ENCODE data around the gene EPS8L2.

The EPS8L2 gene

DNA sequence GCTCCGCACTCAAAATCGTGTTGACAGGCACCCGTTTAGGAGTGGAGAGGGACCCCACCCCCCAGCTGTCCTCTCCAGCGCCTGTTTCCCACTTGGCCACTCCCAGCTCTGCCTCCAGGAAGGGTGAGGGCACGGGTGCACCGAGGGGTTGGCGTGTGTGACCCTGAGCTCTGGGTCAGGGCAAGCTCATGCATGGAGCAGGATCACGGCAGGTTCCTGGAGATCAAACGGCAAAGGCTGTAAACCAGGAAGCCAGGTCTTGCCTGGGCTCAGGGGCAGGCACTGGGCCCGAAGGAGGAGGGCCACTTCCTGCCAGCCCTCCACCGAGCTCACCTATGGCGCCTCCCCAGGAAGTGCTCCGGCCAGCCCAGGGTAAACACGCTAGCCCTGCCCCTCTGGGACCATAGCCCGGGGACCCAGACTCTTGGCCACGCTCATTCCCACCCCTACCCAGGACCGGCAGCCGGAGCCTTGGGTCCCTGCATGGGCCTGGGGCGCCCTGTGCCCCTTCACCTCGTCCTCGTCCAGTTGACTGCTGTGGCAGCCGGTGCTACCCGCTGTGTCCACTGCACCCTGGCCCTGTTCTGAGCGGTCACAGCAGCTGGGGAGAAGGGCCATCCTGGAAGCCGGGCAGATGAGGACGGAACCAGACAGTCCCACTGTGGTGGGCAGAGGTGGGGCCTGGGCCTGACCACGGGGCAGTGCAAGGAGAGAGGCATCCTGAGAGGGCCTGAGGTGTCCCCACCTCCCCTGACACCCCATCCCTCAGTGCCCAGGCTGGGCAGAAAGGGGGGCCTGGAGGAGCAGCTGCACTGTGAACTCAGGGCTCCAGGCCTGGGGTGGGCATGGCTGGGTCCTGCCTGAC, 1.0 kb upstream of the EPS8L2 start:
- no peak for DNase-seq

DNA sequence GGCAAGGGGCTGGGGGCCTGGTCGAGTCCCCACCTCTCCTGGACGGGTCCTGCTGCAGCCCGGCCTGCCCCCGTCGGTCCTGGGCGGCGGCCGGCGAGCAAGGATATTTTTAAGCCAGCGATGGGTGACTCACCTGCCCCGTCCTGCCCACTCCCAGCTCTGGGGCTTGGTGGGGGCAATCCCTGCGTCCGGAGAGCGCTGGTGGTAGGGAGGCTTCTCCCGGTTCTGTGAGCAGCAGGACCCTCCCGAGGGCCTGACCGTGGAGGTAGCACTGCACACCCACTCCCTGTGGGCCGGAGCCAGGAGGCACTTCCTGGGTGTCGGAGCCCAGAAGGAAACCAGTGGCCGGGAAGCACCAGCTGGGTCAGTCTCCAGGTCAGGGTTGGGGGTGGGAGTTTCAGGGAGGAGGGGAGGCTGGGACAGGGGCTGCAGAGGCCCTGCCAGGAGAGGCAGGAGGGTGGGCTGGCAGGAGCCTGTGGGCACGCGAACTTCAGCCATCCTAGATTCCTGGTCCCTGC, 467 bp downstream of the EPS8L2 start:
- DNase-seq, result no peak

DNA sequence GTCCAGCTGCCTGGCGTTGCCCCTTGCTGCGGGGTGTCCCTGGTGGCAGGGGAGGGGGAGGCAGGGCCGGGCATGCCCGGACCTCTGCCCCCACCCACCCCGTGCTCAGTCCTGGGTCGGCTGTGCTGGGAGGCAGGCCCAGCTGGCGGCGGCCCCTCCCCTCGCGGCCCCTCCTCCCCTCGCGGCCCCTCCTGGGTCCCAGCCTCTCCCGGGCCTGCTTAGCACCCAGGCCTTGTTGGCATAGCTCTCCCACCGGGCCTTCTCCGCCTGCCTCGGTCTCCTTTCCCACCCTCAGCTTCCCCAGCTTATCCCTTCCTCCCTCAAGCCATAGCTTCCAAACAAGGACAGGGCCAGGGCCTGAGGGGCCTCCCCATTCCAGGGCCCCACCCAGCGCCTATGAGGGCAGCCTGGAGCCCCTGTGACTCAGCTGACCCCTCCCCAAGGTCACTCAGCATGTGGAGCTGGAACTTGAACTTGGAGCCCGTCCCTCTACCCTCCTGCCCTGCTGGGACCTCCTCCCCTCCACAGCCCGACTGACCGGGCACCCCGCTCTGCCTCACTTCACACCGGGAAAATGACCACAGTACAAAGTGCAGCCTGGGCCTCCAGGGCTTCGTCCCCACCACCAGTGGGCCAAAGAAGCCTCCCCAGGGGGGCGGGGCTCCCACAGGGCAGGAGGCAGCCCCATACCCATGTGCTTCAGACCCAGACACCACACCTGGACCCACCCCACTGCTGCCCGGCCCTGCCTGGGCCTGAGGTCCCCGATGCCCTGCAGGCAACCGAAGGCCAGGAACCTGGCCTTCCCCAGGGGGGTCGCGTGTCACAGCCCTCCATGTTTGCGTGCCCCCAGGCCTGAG, 1.2 kb downstream of the EPS8L2 start:
- no peak for DNase-seq

DNA sequence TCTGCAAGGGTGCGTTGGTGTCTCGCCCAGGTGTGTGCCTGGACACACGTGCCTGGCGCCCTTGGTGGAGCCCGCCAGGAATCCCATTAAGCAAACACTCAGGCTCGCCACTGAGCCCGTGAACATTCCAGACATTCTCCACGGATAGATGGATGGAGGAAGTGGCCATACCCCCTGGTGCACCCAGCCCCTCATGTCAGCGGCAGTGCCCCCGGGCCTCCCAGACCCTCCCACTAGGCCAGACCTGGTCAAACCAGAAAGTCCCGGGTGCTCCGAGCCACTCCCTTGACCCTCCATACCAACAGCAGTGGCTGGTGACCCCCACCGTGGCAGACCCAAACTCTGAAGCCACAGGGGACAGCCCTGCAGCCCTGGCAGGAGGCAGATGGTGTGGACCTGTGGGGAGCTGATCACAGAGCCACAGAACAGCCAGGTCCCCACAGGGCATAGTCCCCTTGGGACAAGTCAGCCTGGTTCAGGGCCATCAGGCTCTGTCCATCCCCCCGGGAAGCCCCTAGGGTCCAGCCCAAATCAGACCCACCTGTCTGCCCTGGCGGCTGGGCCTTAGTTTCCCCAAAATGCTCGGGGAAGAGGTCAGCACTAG, 1.9 kb downstream of the EPS8L2 start:
- DNase-seq, result no peak

DNA sequence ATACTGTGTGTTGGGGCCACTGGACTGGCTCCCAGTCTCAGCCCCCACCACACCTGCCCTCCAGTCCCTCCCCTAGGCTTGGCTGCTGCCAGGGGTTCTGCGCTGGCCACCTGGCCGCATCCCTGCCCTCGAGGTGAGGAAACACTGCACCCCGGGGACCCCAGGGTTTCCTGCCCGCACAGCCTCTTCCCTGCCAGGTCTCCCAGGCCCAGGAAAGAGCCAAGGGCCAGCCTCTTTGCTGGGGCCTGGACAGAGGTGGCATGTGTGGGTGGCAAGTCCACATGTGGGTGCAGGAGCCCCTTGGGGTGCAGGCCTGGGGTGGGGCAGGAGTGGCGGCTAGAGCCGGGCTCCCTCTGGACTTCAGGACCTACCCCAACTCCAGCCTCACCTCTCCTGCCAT, 2.5 kb downstream of the EPS8L2 start:
- no peak for DNase-seq

DNA sequence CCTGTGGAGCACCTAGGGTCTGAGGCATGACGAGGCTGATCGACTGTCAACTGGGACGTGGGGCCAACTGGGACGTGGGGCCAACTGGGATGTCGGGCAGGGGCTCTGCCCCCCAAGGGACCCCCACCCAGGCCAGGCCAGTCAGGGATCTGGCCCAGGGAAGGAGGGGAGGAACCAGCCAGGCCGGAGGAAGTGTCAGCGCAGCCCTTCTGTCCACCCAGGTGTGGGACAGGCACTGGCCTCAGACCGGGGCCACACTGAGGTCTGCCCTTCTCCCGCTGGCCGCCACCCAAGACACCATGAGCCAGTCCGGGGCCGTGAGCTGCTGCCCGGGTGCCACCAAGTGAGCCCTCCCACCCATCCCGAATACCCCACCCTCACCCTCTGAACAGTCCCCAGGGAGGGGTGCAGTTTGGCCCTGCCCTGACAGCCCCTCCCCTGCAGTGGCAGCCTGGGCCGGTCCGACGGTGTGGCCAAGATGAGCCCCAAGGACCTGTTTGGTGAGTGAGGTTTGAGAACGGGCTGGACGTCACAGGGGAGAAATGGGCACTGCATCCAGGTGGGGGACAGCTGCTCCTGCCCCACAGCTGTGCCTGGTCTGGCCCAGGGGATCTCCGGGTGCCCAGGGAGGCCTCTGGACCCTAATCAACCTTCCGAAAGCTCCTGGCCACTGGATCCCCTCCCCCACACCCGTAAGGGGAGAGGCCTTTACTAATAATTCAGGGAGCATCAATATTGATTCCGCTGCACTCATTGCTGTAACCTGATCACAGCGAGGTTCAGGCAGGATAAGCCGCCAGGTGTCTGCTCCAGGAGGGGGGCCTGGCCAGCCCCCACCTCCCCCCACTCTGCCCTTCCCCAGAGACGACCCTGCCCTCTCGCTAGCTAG, 3.3 kb downstream of the EPS8L2 start:
- no peak for DNase-seq

DNA sequence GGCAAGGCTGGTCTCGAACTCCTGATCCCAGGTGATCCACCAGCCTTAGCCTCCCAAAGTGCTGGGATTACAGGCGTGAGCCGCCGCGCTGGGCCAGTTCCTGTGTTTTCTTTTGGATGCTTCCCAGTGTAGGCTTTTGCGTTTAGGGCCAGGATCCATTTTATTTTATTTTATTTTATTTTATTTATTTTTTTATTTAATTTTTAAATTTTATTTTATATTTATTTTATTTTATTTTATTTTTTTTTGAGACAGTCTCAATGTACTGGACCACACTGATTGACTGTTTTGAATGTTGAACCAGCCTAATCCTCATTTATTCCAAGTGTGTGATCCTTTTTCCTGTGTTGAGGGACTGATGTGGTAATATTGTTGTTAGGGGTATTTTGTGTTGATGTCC, 8.4 kb downstream of the EPS8L2 start:
- DNase-seq, result no peak

DNA sequence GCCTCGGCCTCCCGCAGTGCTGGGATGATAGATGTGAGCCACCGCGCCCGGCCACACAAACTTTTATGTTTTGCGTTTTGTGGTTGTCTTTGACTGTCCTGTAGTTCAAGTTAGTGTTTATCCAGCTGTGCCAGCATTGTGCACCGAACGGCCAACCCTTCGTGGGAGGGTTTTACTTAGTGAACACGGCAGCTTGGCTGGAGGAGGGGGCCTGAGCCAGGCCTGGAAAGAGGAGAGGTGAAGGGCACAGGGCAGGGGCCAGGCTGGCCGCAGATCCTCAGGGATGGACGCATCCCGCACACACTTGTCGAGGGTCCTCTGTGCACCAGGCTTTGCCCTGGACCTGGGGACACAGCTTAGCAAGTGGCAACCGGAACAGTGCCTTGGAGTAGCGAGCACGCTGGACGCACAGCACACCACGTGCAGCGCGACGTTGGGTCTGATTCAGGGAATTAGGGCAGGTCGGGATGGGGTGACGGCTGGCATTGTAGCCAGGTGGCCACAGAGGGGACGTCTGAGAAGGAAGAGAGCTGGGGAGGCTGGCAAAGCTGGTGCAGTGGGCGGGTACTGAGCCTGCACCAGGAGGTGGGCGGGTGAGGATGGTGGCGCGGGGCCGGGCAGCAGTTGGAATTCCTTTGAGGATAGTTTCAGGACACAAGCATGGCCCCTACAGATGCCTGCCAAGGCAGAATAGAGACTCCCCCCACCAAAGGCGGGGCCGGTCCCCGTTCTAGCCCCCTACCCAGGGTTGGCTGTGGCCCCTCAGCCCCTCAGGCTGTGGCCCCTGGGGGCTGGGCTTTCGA, 13.4 kb downstream of the EPS8L2 start:
- no peak for DNase-seq

DNA sequence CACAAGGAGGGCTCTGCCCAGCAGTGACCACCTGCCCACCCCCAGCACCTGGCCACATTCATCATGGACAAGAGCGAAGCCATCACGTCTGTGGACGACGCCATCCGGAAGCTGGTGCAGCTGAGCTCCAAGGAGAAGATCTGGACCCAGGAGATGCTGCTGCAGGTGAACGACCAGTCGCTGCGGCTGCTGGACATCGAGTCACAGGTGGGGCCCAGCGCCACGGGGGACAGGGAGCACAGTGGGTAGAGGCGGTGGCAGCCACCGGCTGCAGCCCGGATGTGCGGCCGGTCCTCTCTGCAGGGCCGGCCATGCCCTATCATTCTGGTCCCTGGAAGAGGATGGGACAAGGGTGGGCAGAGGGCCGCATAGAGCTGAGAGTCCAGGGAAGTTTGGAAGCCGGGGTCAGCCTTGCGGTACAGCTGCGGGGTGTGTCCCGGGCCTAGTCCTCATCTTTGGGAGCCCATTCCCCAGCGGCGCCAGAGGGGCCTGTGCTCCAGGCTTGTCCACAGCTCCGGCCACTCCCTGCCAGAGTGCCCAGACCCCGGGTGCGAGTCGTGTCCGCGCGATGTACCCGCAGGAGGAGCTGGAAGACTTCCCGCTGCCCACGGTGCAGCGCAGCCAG, 14.1 kb downstream of the EPS8L2 start:
- no peak for DNase-seq

DNA sequence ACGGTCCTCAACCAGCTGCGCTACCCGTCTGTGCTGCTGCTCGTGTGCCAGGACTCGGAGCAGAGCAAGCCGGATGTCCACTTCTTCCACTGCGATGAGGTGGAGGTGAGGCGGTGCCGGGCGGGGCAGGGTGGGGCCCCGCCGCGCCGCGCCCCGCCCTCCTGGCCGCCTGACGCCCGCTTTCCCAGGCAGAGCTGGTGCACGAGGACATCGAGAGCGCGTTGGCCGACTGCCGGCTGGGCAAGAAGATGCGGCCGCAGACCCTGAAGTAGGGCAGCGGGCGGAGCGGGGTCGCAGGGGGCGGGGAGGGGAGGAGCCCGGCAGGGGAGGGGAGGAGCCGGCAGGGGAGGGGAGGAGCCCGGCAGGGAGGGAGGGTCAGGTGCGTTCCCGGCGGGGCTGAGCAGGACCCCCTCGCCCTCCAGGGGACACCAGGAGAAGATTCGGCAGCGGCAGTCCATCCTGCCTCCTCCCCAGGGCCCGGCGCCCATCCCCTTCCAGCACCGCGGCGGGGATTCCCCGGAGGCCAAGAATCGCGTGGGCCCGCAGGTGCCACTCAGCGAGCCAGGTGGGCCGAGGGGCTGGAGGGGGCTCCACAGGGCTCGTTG, 14.7 kb downstream of the EPS8L2 start:
- peak; percentile 27 to 38 for DNase-seq

DNA sequence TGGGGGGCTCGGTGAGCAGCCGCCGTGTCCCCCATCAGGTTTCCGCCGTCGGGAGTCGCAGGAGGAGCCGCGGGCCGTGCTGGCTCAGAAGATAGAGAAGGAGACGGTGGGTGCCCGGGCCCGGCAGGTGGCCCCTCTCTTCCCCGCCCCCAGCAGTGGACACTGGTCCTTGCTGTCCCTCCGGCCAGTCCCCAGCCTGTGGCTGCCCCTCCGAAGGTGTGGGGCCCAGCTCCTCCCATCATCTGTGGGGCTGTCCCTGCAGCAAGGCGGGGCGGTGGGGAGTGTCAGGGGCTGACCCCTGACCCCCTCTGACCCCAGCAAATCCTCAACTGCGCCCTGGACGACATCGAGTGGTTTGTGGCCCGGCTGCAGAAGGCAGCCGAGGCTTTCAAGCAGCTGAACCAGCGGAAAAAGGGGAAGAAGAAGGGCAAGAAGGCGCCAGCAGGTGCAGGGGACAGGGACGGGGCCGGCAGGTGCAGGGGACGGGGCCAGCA, 15.3 kb downstream of the EPS8L2 start:
- no peak for DNase-seq

DNA sequence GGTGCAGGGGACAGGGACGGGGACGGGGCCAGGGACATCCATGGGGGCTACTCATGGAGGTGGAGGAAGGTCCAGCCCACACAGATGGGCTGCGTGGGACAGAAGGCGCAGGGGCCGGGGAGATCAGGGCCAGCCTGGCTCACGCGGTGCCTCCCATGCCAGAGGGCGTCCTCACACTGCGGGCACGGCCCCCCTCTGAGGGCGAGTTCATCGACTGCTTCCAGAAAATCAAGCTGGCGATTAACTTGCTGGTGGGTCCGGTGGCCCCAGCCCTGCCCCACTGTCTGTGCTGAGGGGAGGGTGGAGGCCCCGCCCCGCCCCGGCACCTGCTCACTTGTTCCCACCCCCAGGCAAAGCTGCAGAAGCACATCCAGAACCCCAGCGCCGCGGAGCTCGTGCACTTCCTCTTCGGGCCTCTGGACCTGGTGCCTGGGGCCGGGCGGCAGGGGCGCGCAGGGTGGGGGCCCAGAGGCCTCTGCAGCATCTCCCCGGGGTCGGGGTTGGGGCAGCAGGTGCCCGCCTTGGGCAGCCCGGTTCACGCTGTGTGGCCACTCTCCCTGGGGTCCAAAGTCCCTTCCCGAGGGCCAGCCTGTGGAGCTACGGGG, 15.8 kb downstream of the EPS8L2 start:
- DNase-seq, result peak; percentile 62 to 77

DNA sequence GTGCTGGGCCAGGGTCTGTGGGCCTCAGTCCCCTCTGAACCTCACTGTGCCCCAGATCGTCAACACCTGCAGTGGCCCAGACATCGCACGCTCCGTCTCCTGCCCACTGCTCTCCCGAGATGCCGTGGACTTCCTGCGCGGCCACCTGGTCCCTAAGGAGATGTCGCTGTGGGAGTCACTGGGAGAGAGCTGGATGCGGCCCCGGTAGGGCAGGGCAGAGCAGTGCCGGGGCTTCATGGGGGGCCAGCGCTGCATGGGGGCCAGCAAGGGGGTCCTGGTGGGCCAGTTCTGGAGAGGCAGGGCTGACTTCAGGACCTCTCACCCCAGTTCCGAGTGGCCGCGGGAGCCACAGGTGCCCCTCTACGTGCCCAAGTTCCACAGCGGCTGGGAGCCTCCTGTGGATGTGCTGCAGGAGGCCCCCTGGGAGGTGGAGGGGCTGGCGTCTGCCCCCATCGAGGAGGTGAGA, 16.3 kb downstream of the EPS8L2 start:
- no peak for DNase-seq

DNA sequence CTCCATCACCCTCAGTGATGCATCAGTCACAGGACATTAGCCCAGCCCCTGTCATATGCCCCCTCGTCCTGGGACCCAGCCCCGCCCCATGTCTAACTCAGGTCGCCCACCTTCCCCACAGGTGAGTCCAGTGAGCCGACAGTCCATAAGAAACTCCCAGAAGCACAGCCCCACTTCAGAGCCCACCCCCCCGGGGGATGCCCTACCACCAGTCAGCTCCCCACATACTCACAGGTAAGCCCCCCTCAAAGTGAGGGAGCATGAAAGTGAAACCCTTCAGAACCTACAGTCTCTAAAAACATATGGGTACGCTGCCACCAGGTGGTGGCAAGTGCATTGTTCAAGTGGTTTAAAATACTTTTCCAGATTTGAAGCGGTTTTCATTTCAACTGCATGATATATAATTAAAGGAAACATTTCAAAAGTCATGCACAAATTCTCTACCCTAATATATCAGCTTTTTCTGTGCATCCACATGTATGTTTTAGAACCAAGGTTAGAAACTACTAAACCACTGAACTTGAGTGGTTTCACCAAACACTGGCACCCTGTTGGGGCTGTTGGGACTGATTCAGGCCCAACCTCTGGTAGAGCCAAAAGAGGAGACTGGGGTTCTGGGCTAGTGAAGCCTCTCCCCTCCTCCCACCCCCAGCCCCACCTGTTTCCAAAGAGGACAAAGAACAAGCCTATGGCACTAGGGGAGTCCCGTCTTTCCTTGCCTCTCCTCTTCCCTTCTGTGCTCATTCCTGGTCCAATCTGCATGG, 17.3 kb downstream of the EPS8L2 start:
- peak; percentile 63 to 71 for DNase-seq

DNA sequence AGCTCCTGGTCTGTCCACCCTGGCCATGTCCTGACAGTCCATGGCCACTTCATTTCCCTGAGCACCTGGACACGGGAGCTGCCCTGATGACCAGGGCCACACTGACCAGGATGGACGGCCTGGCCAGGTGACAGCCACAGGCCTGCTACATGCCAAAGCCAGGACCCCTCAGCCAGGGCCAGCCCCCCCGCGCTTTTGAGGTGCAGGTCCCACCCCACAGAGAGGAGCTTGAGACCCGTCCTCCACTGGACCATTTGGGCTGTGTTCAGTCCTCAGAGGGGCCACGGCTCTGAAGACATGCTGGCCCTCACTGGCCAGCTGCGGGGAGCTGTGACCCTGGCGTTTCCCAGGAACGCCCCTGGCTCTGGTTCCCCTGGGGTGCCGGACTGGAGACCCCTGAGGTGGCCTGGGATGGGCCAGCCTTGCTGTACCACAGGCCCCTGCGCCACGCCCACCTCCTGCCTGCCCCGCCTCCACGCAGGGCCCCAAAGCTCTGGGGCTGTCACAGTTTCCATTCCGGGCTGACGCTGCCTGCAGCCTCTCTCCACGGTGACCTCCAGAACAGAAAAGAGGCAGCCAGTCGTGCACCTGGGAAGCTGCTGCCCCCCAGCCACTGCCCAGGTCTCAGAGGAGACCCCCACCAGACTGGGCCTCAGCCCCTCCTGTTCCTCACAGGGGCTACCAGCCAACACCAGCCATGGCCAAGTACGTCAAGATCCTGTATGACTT, 18.2 kb downstream of the EPS8L2 start:
- no peak for DNase-seq

DNA sequence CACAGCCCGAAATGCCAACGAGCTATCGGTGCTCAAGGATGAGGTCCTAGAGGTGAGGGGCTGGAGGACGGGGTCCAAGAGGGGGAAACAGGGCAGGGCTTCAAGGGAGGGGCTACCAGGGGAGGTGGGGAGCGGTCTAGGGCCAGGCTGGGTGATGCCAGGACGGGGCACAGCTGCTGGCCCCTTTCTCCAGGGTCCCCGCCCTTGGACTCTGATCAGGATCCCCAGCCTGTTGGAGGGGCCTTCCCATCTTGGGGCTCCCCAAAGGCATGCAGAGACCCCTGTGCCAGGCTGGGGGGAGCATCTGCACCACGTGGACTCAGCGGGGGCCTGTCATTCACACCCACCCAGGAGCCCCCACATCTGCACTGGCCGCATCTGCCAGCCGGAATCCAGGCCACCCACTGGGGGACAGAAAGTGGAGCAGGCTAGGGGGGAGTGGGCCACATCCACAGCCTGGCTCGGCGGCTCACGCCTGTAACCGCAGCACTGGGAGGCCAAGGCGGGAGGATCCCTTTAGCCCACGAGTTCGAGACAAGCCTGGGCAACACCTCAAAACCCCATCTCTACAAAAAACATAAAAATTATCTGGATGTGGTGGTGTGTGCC, 18.9 kb downstream of the EPS8L2 start:
- DNase-seq, result no peak

DNA sequence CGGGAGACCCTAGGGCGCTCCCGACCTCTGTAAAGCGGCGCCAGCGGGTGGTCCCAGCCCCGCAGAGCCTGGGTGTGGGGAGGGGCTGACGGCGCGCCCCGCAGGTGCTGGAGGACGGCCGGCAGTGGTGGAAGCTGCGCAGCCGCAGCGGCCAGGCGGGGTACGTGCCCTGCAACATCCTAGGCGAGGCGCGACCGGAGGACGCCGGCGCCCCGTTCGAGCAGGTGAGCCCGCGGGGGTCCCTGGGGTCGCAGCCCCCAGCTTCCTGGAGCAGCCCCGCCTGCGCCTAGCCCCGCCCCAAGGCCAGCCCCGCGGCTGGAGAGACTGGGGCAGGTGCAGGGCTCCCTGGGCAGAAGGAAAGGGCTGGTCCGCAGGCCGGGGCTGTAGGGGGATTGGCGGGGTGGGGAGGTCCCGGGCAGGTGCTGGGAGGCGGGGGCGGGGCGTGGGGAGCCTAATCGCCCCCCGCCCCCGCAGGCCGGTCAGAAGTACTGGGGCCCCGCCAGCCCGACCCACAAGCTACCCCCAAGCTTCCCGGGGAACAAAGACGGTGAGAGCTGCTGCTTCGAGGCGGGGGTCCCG, 19.7 kb downstream of the EPS8L2 start:
- DNase-seq, result no peak

Data from CD4-positive, alpha-beta T cell treated with Interleukin-1 beta for 1 hour (primary cell).